CD4-positive, CD25-positive, alpha-beta regulatory T cell (primary cell): Measurements from ENCODE around the gene TAS2R60. TPM values are rescaled to one million over a fixed set of nuclear protein-coding genes. Genes with fewer than 3 reads are reported as not detected.
A peak's percentile ranks its signal among the peaks of the same experiment; 100 is the strongest.

Experiments
- ATAC-seq, 2 donors: fragments of 150-1000 bp; cut with Tn5 transposase; one replicate each; pipeline ENCODE4 v1.10.0; 2021; ENCODE audit warnings: low read depth in 2 of 2, moderate number of reproducible peaks in 2 of 2, moderate library complexity in 1 of 2
- DNase-seq, 3 donors: peaks; one replicate each; pipeline versions ENCODE4 v3.0.0 to v3.0.0-alpha.2; 2012 to 2022; ENCODE audit warnings: mixed read lengths in 1 of 3
- H3K27ac ChIP-seq: one replicate; pipeline ENCODE4 v1.7.0; 2013; ENCODE audit warnings: mild to moderate bottlenecking, low read length; ENCODE audit not compliant: insufficient read depth, poor library complexity, severe bottlenecking
- H3K27me3 ChIP-seq: one replicate; pipeline ENCODE4 v1.7.0; 2013; ENCODE audit warnings: low read length; ENCODE audit not compliant: control insufficient read depth, insufficient read depth
- H3K36me3 ChIP-seq: one replicate; pipeline ENCODE4 v1.7.0; 2013; ENCODE audit warnings: mild to moderate bottlenecking, low read length, moderate library complexity; ENCODE audit not compliant: control insufficient read depth, insufficient read depth
- H3K4me1 ChIP-seq: 2 replicates; pipeline ENCODE4 v1.7.0; 2013; ENCODE audit warnings: mild to moderate bottlenecking, low read length; ENCODE audit not compliant: insufficient read depth, control insufficient read depth, poor library complexity, severe bottlenecking
- H3K4me3 ChIP-seq: one replicate; pipeline ENCODE4 v1.7.0; 2013; ENCODE audit warnings: low read depth, mild to moderate bottlenecking, low read length, moderate library complexity
- H3K9me3 ChIP-seq, 2 experiments: 1 replicate in 1 of 2; 2 replicates in 1 of 2; pipeline ENCODE4 v1.7.0; 2013; ENCODE audit warnings: low read length in 2 of 2, mild to moderate bottlenecking in 1 of 2, moderate library complexity in 1 of 2; ENCODE audit not compliant: control insufficient read depth in 2 of 2
- H3K27ac Mint-ChIP-seq, 3 donors: one replicate each; pipeline ENCODE4 v1.8.0; 2020 to 2022; ENCODE audit warnings: mild to moderate bottlenecking in 3 of 3, mixed read lengths in 3 of 3, moderate library complexity in 2 of 3
- H3K27me3 Mint-ChIP-seq: one replicate; pipeline ENCODE4 v1.8.0; 2022; ENCODE audit warnings: mild to moderate bottlenecking, mixed read lengths
- H3K36me3 Mint-ChIP-seq: one replicate; pipeline ENCODE4 v1.8.0; 2020; ENCODE audit warnings: mixed read lengths
- H3K4me1 Mint-ChIP-seq, 4 donors: one replicate each; pipeline ENCODE4 v1.8.0; 2020 to 2022; ENCODE audit warnings: mixed read lengths in 4 of 4, mild to moderate bottlenecking in 1 of 4
- H3K4me3 Mint-ChIP-seq, 4 donors: one replicate each; pipeline ENCODE4 v1.8.0; 2020 to 2022; ENCODE audit warnings: mild to moderate bottlenecking in 4 of 4, mixed read lengths in 4 of 4, moderate library complexity in 3 of 4
- H3K9me3 Mint-ChIP-seq, 7 donors: one replicate each; pipeline ENCODE4 v1.8.0; 2020 to 2022; ENCODE audit warnings: mixed read lengths in 7 of 7, mild to moderate bottlenecking in 3 of 7, moderate library complexity in 2 of 7
- polyA plus RNA-seq, 4 donors: library from polyadenylated mRNA; unstranded; fragments of 300-500 nt; fragmentation: Illumina TruSeq; gene quantifications; one replicate each; pipeline ENCODE4 v1.2.3, GENCODE V29; 2021
- total RNA-seq: library from RNA; stranded (reverse); gene quantifications from one replicate; pipeline ENCODE4 v1.2.3, GENCODE V29; 2022

The TAS2R60 gene
- total and polyA plus RNA-seq, 5 donors from 2014 or later: 0.19 to 0.42 (median 0.20) TPM; not detected in 2

GRCh38 chr7:143406002-143406357, 37.3 kb upstream of the TAS2R60 start:
- H3K9me3 ChIP-seq: no peaks in the 10 kb centered on the region
- peaks cover 0 to 4% (median 0%) of the 10 kb centered on the region in 7 donors for H3K9me3 Mint-ChIP-seq
- peak overlapping the region in 2 of 3 donors; percentile 61 to 91 for H3K27ac Mint-ChIP-seq
- H3K36me3 Mint-ChIP-seq: peaks cover 4% of the 10 kb centered on the region
- no peak overlapping the region for H3K4me3 ChIP-seq
- H3K27ac ChIP-seq: no peak overlapping the region
- peaks cover 27% of the 10 kb centered on the region for H3K4me1 ChIP-seq
- ATAC-seq: no peak
- peaks cover 8% of the 10 kb centered on the region for H3K27me3 Mint-ChIP-seq
- H3K4me1 Mint-ChIP-seq: peaks cover 12 to 67% (median 40%) of the 10 kb centered on the region in 4 donors
- no peaks in the 10 kb centered on the region for H3K36me3 ChIP-seq
- H3K4me3 Mint-ChIP-seq: peak overlapping the region; percentile 0 to 95 (median 92)
- no peaks in the 10 kb centered on the region for H3K27me3 ChIP-seq
- no peak for DNase-seq

GRCh38 chr7:143407287-143408251, 35.7 kb upstream of the TAS2R60 start:
- H3K4me3 ChIP-seq: peak overlapping the region; percentile 47
- ATAC-seq (peak; percentile 58 to 60), DNase-seq (peak in 2 of 3 donors; percentile 41 to 58)
- peak overlapping the region; percentile 86 to 95 (median 92) for H3K4me3 Mint-ChIP-seq
- H3K4me1 Mint-ChIP-seq: peaks cover 12 to 76% (median 42%) of the 10 kb centered on the region in 4 donors
- no peaks in the 10 kb centered on the region for H3K9me3 ChIP-seq
- H3K36me3 Mint-ChIP-seq: no peaks in the 10 kb centered on the region
- no peaks in the 10 kb centered on the region for H3K36me3 ChIP-seq
- H3K9me3 Mint-ChIP-seq: peaks cover 0 to 4% (median 0%) of the 10 kb centered on the region in 7 donors
- H3K27me3 ChIP-seq: no peaks in the 10 kb centered on the region
- peak overlapping the region; percentile 95 to 96 (median 95) for H3K27ac Mint-ChIP-seq
- peaks cover 27% of the 10 kb centered on the region for H3K4me1 ChIP-seq
- H3K27me3 Mint-ChIP-seq: peaks cover 8% of the 10 kb centered on the region
- no peak overlapping the region for H3K27ac ChIP-seq

- ATAC-seq: no peak
- H3K27me3 Mint-ChIP-seq: peaks cover 12% of the 10 kb centered on the region
- no peaks in the 10 kb centered on the region for H3K27me3 ChIP-seq
- DNase-seq: no peak
- H3K4me3 Mint-ChIP-seq: peak overlapping the region; percentile 86 to 95 (median 92)
- peaks cover 27% of the 10 kb centered on the region for H3K4me1 ChIP-seq
- H3K36me3 Mint-ChIP-seq: no peaks in the 10 kb centered on the region
- H3K4me3 ChIP-seq: peak overlapping the region; percentile 47
- peaks cover 0 to 4% (median 0%) of the 10 kb centered on the region in 7 donors for H3K9me3 Mint-ChIP-seq
- peaks cover 12 to 72% (median 42%) of the 10 kb centered on the region in 4 donors for H3K4me1 Mint-ChIP-seq
- no peak overlapping the region for H3K27ac ChIP-seq
- no peaks in the 10 kb centered on the region for H3K36me3 ChIP-seq
- H3K27ac Mint-ChIP-seq: peak overlapping the region in 1 of 3 donors; percentile 95
- no peaks in the 10 kb centered on the region for H3K9me3 ChIP-seq
Measured at GRCh38 chr7:143408252-143408685, 35.0 kb upstream of the TAS2R60 start.

- Mint-ChIP-seq H3K4me3 (peak within 1 kb of the TSS; percentile 87 to 95 (median 92)), H3K36me3 (no peaks in the 10 kb centered on the region), H3K9me3 (peaks cover 0 to 4% (median 0%) of the 10 kb centered on the region in 7 donors), H3K27me3 (peaks cover 14% of the 10 kb centered on the region), H3K27ac (peak within 1 kb of the TSS; percentile 95 to 96 (median 95)), H3K4me1 (peaks cover 12 to 66% (median 39%) of the 10 kb centered on the region in 4 donors)
- Histone ChIP-seq H3K27ac (no peak within 1 kb of the TSS), H3K4me1 (peaks cover 27% of the 10 kb centered on the region), H3K4me3 (peak within 1 kb of the TSS; percentile 65), H3K9me3 (no peaks in the 10 kb centered on the region), H3K27me3 (no peaks in the 10 kb centered on the region), H3K36me3 (no peaks in the 10 kb centered on the region)
- DNase-seq (peak; percentile 48 to 62 (median 52)), ATAC-seq (peak; percentile 67 to 80)
Measured at GRCh38 chr7:143408686-143409561, 34.3 kb upstream of the TAS2R60 start, which contains the start of gene EPHA1. EPHA1 (minus strand) TSS chr7:143408856; CDS start chr7:143408805, 51 bp downstream.

GRCh38 chr7:143410521-143411004, 32.7 kb upstream of the TAS2R60 start:
- H3K36me3 ChIP-seq: no peaks in the 10 kb centered on the region
- Mint-ChIP-seq H3K4me3 (no peak overlapping the region), H3K27ac (peak overlapping the region in 2 of 3 donors; percentile 62 to 75), H3K4me1 (peaks cover 12 to 57% (median 30%) of the 10 kb centered on the region in 4 donors), H3K9me3 (peaks cover 0 to 4% (median 0%) of the 10 kb centered on the region in 7 donors), H3K27me3 (peaks cover 26% of the 10 kb centered on the region), H3K36me3 (peaks cover 4% of the 10 kb centered on the region)
- H3K27ac ChIP-seq: no peak overlapping the region
- DNase-seq (no peak), ATAC-seq (no peak)
- peaks cover 4% of the 10 kb centered on the region for H3K27me3 ChIP-seq
- H3K4me1 ChIP-seq: peaks cover 27% of the 10 kb centered on the region
- no peaks in the 10 kb centered on the region for H3K9me3 ChIP-seq
- H3K4me3 ChIP-seq: no peak overlapping the region

GRCh38 chr7:143411976-143412708, 31.1 kb upstream of the TAS2R60 start:
- ATAC-seq: no peak
- Mint-ChIP-seq H3K4me1 (peaks cover 18 to 45% (median 25%) of the 10 kb centered on the region in 4 donors), H3K4me3 (no peak overlapping the region), H3K27me3 (peaks cover 37% of the 10 kb centered on the region), H3K9me3 (peaks cover 0 to 4% (median 0%) of the 10 kb centered on the region in 7 donors), H3K27ac (peak overlapping the region in 2 of 3 donors; percentile 1 to 72), H3K36me3 (peaks cover 10% of the 10 kb centered on the region)
- no peaks in the 10 kb centered on the region for H3K36me3 ChIP-seq
- peaks cover 22% of the 10 kb centered on the region for H3K4me1 ChIP-seq
- H3K4me3 ChIP-seq: no peak overlapping the region
- no peak for DNase-seq
- no peak overlapping the region for H3K27ac ChIP-seq
- H3K27me3 ChIP-seq: peaks cover 7% of the 10 kb centered on the region
- H3K9me3 ChIP-seq: no peaks in the 10 kb centered on the region
